ENCODE results near the gene CCL2.

The CCL2 gene

GRCh38 chr17:34305606-34306005 lies 50.5 kb downstream of the CCL2 start:
- H3K4me1 ChIP-seq = peaks cover 0 to 36% (median 18%) of the 10 kb centered on the region in 4 donors
- DNase-seq = no peak
- H3K9me3 ChIP-seq = no peaks in the 10 kb centered on the region
- H3K27me3 ChIP-seq = no peaks in the 10 kb centered on the region
- intact Hi-C loops (cut with DNase I; ENCODE audit: low total_unique reads) = no loop called here
- no peak overlapping the region for H3K4me3 ChIP-seq
- no peak overlapping the region for H3K27ac ChIP-seq
- no peaks in the 10 kb centered on the region for H3K36me3 ChIP-seq
- TF ChIP-seq CTCF (IDR thresholded peaks at IDR 0.05) = no peak

- Histone ChIP-seq H3K27ac (no peak overlapping the region), H3K36me3 (no peaks in the 10 kb centered on the region), H3K27me3 (no peaks in the 10 kb centered on the region), H3K4me3 (no peak overlapping the region), H3K4me1 (peaks cover 0 to 27% (median 15%) of the 10 kb centered on the region in 4 donors), H3K9me3 (no peaks in the 10 kb centered on the region)
- peak; percentile 43 to 54 for TF ChIP-seq CTCF (IDR thresholded peaks at IDR 0.05)
- no peak for DNase-seq
- intact Hi-C loops (cut with DNase I; ENCODE audit: low total_unique reads) = no loop called here
Measured at GRCh38 chr17:34306466-34306865, 51.4 kb downstream of the CCL2 start.
